Stimulated activated naive CD8-positive, alpha-beta T cell treated with anti-CD3 and anti-CD28 coated beads, Interleukin-15, amount 100 ng/mL, for 72 hours (primary cell): ENCODE data around the gene RD3L.

Experiments used
- ATAC-seq: fragments of 150-1000 bp; cut with Tn5 transposase; 2 replicates; pipeline ENCODE4 v1.10.0; 2021; ENCODE audit warnings: mild to moderate bottlenecking, moderate library complexity
- DNase-seq, 2 donors: peaks; one replicate each; pipeline ENCODE4 v3.0.0; 2021 to 2022
- H3K27ac Mint-ChIP-seq, 2 donors: one replicate each; pipeline ENCODE4 v1.8.0; 2022; ENCODE audit warnings: mild to moderate bottlenecking in 2 of 2, mixed read lengths in 2 of 2, moderate library complexity in 2 of 2
- H3K27me3 Mint-ChIP-seq: one replicate; pipeline ENCODE4 v1.8.0; 2022; ENCODE audit warnings: mixed read lengths
- H3K4me1 Mint-ChIP-seq: one replicate; pipeline ENCODE4 v1.8.0; 2022; ENCODE audit warnings: mild to moderate bottlenecking, mixed read lengths
- H3K4me3 Mint-ChIP-seq, 2 donors: one replicate each; pipeline ENCODE4 v1.8.0; 2022; ENCODE audit warnings: mild to moderate bottlenecking in 2 of 2, mixed read lengths in 2 of 2, moderate library complexity in 1 of 2
- H3K9me3 Mint-ChIP-seq, 2 donors: one replicate each; pipeline ENCODE4 v1.8.0; 2022; ENCODE audit warnings: mixed read lengths in 2 of 2

Gene RD3L

DNA sequence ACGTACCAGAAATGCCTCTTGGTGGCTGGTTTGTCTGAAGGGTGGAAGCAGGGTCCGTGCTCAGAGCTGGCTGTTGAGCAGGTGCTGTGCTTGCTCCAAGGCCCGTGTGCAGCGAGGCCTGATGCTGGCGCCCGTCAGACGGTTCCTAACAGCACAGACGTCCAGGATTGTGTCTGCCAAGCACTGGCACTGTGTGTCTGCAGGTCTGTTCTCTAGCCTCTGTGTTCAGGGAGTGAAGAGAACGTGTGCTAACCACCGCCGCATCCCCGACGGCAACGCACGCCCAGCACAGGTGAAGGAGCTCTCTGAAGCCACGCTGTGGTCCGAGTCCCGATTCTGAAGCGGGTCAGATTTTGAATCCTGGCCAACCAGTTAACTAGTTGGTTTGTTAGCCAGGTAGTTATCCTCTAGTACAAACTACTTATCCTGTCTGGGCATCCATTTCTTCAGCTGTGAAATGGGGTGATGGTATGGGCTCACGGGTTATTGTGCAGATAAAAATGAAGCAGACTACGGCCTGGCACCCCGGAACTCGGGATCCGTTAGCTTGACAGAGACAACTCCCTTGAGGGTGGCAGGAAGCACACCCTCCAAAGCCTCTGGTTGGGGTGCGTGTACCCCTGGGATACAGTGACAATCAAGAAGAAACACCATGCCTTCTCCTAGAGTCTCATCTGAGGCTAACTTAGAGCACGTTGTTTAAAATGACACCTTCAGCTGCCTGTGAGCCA is 32.6 kb downstream of the RD3L start:
- Mint-ChIP-seq H3K4me1 (peaks cover 31% of the 10 kb centered on the region), H3K4me3 (peak overlapping the region in 1 of 2 donors; percentile 73), H3K27ac (no peak overlapping the region), H3K27me3 (peaks cover 7% of the 10 kb centered on the region), H3K9me3 (no peaks in the 10 kb centered on the region)
- DNase-seq (no peak), ATAC-seq (no peak)

DNA sequence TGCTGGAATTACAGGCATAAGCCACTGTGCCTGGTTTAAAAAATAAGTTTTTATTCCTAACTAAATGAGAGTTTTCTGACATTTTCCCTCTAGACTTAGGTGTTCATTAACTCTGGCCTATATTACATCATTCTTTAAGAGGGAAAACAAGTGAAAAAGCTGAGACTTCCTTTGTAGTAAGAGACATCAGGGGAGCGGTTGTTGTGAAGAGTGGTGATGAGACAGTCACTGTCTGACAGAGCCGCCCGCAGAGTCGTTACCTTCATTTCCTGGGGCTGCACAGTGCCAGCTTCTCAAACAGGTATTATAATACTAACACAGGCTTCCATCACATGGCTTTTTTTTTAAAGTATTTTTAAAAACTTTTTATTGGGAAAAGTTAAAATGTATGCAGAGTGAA is 33.7 kb downstream of the RD3L start:
- peak overlapping the region in 1 of 2 donors; percentile 33 for H3K4me3 Mint-ChIP-seq
- H3K27me3 Mint-ChIP-seq, result peaks cover 7% of the 10 kb centered on the region
- DNase-seq, result no peak
- peak overlapping the region; percentile 87 to 93 for H3K27ac Mint-ChIP-seq
- H3K9me3 Mint-ChIP-seq, result no peaks in the 10 kb centered on the region
- peaks cover 31% of the 10 kb centered on the region for H3K4me1 Mint-ChIP-seq
- peak; percentile 76 for ATAC-seq

DNA sequence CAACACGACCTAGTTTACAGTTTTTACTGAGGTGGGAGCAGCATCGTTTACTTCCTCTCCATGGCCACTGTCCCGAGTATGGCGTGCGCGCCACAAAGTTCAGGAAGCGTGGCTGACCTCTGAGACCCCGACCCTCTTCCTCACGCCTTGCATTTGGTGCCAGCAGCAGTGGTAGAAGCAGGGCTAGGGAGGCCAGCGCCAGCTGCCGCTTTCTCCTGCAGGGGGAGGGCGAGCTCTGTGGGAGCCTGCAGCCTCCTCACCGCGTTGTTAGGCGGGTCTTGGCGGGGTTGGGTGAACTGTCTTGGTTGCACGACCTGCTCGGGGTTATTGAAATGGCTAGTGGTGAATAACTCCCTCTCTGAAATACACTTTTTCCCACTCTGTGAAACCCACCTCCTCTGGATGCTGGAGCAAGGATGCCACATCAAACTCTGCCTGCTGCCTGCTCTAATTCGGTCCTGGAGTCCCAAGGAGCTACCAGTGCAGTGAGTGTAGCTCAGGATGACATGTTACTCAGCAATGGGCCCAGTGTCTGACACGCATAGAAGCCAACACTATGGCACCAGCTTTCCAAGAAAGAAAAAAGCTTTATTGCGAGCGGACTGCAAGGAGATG is 36.4 kb downstream of the RD3L start:
- peak overlapping the region in 1 of 2 donors; percentile 77 for H3K4me3 Mint-ChIP-seq
- H3K27ac Mint-ChIP-seq, result peak overlapping the region in 1 of 2 donors; percentile 88
- H3K27me3 Mint-ChIP-seq, result peaks cover 7% of the 10 kb centered on the region
- H3K4me1 Mint-ChIP-seq, result peaks cover 35% of the 10 kb centered on the region
- ATAC-seq, result peak; percentile 37
- no peaks in the 10 kb centered on the region for H3K9me3 Mint-ChIP-seq
- DNase-seq, result peak; percentile 27 to 31

DNA sequence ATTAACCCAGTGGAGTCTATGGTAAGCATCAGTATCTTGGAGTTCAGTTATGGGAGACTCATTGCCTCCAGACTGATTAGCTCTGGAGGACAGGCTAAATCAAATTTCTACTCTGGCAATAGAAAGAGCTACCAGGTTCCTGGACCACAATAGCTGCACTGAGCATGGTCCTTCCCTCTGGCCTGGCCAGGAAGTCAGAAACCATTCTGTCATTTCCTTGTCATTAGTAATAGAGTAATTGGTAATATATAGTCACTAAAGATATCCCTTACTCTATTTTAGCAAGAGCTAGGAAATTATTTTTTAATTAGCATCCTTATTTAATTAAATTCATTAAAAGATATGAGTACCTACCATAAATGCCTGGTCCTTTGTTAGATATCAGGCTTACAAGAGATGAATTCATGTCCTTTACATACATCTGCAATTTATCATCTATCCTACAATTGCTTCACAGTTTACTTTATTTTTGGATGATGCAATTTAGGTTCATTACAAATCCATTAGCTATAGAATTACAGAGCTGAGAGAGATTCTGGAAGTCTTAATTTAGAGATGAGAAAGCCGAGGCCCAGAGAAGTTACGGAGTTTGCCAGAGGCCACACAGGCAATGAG is 37.7 kb downstream of the RD3L start:
- Mint-ChIP-seq H3K4me3 (no peak overlapping the region), H3K4me1 (peaks cover 29% of the 10 kb centered on the region), H3K9me3 (no peaks in the 10 kb centered on the region), H3K27ac (no peak overlapping the region), H3K27me3 (peaks cover 7% of the 10 kb centered on the region)
- DNase-seq, result no peak
- ATAC-seq, result no peak

DNA sequence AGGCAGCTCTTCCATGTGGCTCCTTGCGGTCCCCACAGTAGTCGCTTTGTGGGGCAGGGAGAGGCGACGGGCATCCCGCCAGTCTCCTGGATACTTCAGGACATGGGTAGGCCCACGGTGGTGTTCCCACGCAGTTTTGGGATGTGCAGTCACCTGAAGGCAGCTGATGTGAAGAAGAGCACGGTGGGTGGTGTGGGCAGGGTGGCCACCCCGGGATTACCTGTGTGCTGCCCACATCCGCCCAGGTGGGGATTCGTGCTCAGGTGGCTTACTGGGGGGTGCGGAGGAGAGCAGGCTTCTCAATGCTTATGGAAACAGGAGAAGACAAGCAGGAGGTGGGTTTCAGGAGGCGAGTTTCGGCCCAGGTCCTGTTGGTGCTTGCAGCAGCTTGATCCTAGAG is 42.5 kb downstream of the RD3L start:
- DNase-seq (no peak), ATAC-seq (no peak)
- no peak overlapping the region for H3K27ac Mint-ChIP-seq
- H3K4me1 Mint-ChIP-seq, result peaks cover 7% of the 10 kb centered on the region
- H3K27me3 Mint-ChIP-seq, result no peaks in the 10 kb centered on the region
- peaks cover 0 to 8% of the 10 kb centered on the region in 2 donors for H3K9me3 Mint-ChIP-seq
- no peak overlapping the region for H3K4me3 Mint-ChIP-seq

DNA sequence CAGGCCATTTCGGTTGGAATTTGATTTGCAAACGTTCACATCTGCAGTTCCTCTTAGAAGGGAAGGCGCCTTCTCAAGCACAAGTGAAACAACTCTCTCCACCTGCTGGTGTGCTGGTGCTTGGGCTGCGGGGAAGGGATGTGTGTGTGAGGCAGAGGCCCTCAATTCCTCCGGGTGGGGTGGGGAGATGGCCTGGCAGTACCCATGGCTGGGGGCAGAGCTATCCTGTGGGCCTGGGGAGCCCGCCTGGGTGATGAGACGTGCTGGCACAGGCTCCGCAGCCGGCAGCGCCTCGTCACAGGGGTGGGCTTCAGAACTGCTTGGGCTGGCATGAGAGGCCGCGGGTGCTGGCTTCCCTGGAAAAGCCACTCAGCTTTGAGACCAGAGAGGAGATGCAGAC is 43.0 kb downstream of the RD3L start:
- Mint-ChIP-seq H3K27me3 (no peaks in the 10 kb centered on the region), H3K27ac (no peak overlapping the region), H3K9me3 (peaks cover 0 to 8% of the 10 kb centered on the region in 2 donors), H3K4me3 (no peak overlapping the region), H3K4me1 (peaks cover 7% of the 10 kb centered on the region)
- no peak for ATAC-seq
- DNase-seq, result no peak

DNA sequence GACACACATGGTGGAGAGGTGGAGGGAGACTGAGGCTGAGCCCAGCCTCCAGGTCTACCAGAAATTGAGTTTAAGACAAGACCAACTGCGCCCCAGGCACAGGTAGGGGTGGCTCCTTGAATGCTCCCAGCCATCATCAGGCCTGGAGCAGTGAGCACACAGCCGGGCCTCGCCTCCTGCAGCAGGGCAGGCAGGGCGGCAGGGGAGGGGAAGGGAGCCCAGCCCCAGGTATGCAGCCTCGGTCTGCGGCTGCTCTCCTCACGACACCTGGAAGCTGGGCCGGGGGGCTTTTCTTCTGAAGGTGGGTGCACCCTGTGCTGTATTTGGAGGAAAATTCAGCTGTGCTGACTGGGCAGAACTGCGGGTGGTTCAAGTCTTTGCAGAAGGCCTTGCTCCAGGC is 43.6 kb downstream of the RD3L start:
- Mint-ChIP-seq H3K9me3 (peaks cover 0 to 8% of the 10 kb centered on the region in 2 donors), H3K4me3 (no peak overlapping the region), H3K27me3 (no peaks in the 10 kb centered on the region), H3K4me1 (peaks cover 7% of the 10 kb centered on the region), H3K27ac (no peak overlapping the region)
- DNase-seq (no peak), ATAC-seq (no peak)

DNA sequence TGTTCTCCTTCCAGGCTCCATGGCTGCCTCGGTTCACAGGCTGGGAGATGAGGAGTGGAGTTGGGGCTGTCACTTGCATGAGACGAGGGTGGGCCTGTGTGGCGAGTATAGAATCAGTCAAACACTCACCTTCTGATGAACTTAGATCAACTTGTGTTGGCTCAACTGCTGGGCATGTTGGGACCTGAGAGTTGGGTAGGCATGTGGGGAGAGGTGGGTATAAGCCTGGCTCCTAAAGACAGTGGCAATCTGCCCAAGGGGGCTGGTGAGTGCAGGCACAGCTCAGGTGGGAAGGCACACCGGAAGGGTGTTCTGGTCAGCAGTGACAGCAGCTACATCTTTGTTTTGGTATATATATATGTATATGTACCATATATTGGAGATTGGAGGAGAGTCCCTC is 44.1 kb downstream of the RD3L start:
- H3K27me3 Mint-ChIP-seq, result no peaks in the 10 kb centered on the region
- no peak for ATAC-seq

DNA sequence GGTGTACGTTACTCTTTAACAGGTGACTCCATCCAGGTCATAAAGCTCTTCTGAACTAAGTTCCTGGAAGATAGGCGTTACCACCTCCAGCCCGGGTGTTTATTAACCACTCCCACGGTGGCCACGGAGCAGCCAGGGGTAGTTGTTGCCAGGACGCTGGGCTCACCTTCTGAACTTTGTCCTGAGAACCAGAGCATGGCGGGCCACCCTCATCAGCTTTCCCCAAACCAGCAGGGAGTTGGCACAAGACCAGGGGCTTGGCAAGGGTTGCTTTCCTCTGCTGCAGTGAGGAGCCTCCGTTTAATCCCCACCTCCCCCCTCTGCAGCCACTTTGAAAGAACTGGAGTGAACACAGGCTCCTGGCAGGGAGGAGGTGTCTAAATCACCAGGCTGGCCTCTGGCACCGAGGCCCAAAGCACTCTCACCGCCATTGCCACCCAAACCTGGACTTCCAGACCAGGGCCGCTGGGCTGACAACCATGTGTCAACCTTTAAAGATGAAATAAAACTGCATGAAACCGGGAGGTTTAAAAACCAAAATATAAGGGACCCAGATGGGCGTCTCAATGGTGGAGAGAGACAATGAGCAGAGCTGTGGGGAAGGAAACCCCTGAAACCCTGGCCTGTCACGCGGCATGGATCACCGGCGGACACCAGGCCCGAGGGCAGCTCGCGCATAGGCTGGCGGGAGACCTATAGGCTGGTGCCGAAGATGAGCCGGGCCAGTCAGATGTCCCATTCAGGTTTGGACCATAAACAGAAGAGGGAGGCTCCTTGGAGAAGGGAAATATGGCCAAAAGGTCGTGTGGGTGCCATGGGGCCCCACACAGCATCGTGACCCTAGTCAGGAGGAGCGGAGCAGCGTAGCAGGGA is 45.0 kb downstream of the RD3L start:
- DNase-seq (no peak), ATAC-seq (no peak)
- peaks cover 7% of the 10 kb centered on the region for H3K4me1 Mint-ChIP-seq
- H3K9me3 Mint-ChIP-seq, result peaks cover 0 to 8% of the 10 kb centered on the region in 2 donors
- H3K4me3 Mint-ChIP-seq, result no peak overlapping the region
- no peak overlapping the region for H3K27ac Mint-ChIP-seq
- H3K27me3 Mint-ChIP-seq, result no peaks in the 10 kb centered on the region

More for the DNA sequence above, 44.1 kb downstream of the RD3L start:
- peaks cover 7% of the 10 kb centered on the region for H3K4me1 Mint-ChIP-seq
- DNase-seq, result no peak
- H3K9me3 Mint-ChIP-seq, result peaks cover 0 to 8% of the 10 kb centered on the region in 2 donors
- H3K27ac Mint-ChIP-seq, result peak overlapping the region in 1 of 2 donors; percentile 10
- no peak overlapping the region for H3K4me3 Mint-ChIP-seq

DNA sequence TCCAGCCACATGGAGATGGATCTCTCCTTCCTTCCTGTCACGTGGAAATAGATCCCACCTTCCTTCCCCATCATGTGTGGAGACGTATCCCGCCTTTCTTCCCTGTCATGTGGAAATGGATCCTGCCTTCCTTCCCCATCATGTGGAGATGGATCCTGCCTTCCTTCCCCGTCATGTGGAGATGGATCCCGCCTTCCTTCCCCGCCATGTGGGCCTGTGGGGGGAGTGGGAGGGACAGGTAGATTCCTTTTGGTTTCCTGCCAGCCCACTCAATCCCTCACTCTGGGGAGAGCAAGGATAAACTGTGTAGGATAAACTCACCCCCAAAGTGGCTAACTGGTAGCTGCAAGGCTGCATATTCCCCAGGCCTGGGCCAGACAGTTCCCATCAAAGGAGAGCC is 45.8 kb downstream of the RD3L start:
- H3K4me1 Mint-ChIP-seq, result peaks cover 7% of the 10 kb centered on the region
- no peak for ATAC-seq
- no peak for DNase-seq

DNA sequence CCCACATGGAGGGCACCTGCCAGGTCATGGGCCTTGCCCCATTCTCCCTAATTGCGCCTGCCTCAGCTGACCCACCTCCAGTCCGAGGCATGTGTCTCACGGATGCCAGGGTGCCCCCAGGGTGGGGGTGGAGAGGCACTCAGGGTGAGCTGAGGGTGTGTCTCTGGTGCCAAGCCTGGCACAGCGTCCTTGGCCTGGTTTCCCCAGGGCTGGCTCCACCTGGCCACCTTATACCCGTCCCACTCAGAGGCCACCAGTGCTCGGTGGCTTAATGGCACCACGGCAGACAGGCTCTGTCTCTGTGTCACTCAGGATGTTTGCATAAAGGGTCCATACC is 47.6 kb downstream of the RD3L start:
- peaks cover 0 to 8% of the 10 kb centered on the region in 2 donors for H3K9me3 Mint-ChIP-seq
- ATAC-seq, result no peak
- DNase-seq, result no peak
- no peaks in the 10 kb centered on the region for H3K4me1 Mint-ChIP-seq
- no peak overlapping the region for H3K4me3 Mint-ChIP-seq
- H3K27me3 Mint-ChIP-seq, result no peaks in the 10 kb centered on the region
- no peak overlapping the region for H3K27ac Mint-ChIP-seq

More for the DNA sequence above, 45.8 kb downstream of the RD3L start:
- H3K27me3 Mint-ChIP-seq, result no peaks in the 10 kb centered on the region
- no peak overlapping the region for H3K27ac Mint-ChIP-seq
- H3K9me3 Mint-ChIP-seq, result peaks cover 0 to 8% of the 10 kb centered on the region in 2 donors
- no peak overlapping the region for H3K4me3 Mint-ChIP-seq

DNA sequence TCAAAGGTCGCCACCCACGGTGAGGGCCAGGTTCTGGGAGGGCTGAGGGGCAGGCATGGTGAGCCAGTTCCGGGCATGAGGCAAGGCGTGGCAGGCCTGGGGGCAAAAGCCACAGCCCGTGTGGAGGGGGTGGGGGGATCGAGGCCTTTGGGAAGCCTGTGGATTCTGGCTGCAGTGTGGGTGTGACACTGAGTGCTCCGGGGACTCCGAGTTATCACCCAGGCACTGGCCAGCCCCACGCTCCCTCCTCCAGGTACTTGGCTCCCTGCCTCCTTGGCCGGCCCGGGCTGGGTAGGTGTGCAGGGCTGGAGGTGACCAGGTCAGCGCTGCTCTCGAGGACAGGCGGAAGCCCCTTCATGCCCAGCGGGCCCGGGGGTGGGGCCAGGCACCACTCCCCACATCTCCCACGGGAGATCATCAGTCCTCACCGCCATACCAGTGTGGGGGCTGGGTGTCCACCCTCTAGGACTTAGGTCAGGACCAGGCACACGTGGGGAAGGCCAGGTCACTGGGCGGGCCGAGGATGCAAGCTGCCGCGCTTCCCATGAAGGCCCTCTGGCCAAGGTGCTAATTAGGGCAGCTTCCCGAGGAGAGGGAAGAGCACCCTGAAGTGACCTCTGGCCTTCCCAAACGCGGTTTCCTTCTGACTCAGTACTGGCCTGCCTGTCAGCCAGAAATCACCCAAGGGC is 48.2 kb downstream of the RD3L start:
- DNase-seq (no peak), ATAC-seq (no peak)
- Mint-ChIP-seq H3K27ac (no peak overlapping the region), H3K4me3 (no peak overlapping the region), H3K27me3 (no peaks in the 10 kb centered on the region), H3K4me1 (no peaks in the 10 kb centered on the region), H3K9me3 (peaks cover 0 to 8% of the 10 kb centered on the region in 2 donors)

DNA sequence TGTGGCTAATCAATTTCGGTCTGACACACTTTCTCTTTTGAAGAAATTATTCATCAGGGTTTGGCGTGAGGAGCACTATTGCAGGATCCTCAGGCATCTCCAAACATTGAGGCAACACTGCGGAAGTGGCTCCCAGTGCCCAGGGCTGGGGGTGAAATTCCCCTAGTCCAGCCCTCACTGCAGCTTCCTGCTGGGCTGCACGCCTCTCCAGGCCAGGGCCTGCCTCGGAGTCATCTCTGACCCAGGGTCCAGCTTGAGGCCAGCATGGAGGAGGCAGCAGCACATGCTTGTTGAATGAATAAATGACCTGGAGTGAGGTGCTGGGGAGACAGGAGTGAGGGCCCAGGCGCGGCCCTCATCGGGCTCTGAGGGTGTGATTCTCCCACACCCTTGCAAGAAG is 50.1 kb downstream of the RD3L start:
- H3K27ac Mint-ChIP-seq, result no peak overlapping the region
- no peak for ATAC-seq
- peaks cover 0 to 8% of the 10 kb centered on the region in 2 donors for H3K9me3 Mint-ChIP-seq
- no peak overlapping the region for H3K4me3 Mint-ChIP-seq
- no peak for DNase-seq
- no peaks in the 10 kb centered on the region for H3K4me1 Mint-ChIP-seq
- H3K27me3 Mint-ChIP-seq, result no peaks in the 10 kb centered on the region

DNA sequence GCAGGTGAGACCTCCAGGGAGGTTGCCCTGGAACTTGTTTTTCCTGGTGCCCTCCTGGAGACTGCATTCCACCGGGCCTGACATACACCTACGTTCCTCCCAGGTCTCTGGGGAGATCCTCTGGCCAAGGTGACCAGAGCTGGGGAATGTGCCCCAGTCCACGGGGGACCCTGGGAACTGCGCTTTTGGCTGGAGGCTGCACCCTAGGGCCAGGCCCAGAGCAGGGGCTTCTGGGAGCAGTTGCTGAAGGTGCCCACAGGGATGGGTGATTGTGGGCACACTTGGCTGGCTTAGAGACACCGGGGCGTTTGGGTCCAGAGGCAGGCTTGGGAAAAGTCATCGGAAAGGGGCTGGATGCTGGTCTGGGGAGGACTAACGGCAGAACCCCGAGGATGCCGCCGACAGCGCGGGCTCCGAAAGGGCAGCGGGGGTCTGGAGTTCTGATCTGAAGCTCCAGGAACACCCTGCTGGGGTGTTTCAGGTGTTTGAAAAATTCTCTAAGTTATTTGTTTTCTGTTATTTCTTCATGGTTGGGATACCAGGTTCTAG is 50.6 kb downstream of the RD3L start:
- H3K27me3 Mint-ChIP-seq, result no peaks in the 10 kb centered on the region
- H3K4me1 Mint-ChIP-seq, result no peaks in the 10 kb centered on the region
- ATAC-seq (no peak), DNase-seq (no peak)
- H3K9me3 Mint-ChIP-seq, result peaks cover 0 to 6% of the 10 kb centered on the region in 2 donors
- peak overlapping the region in 1 of 2 donors; percentile 88 for H3K27ac Mint-ChIP-seq
- no peak overlapping the region for H3K4me3 Mint-ChIP-seq
